HG03103 (cell line): ENCODE results near the gene SPATA17.
"Not testable (repeated sequence)": the region's sequence is repeated elsewhere in the genome, so short reads cannot be mapped to it uniquely, and the experiment has no call there.

Experiments
- ATAC-seq: cut with Tn5 transposase; IDR thresholded peaks from one replicate; pipeline ENCODE4 v1.9.1; 2021; ENCODE audit warnings: low read depth; ENCODE audit not compliant: unreplicated experiment

Gene SPATA17

GRCh38 chr1:217674028-217674729, 43.0 kb downstream of the SPATA17 start:
- no peak for ATAC-seq

GRCh38 chr1:217681806-217682205, 50.7 kb downstream of the SPATA17 start:
- no peak for ATAC-seq

- no peak for ATAC-seq
Measured at GRCh38 chr1:217687511-217687910, 56.4 kb downstream of the SPATA17 start.

- ATAC-seq: not testable (repeated sequence)
Measured at GRCh38 chr1:217696140-217696539, 65.0 kb downstream of the SPATA17 start.

GRCh38 chr1:217703326-217703725, 72.2 kb downstream of the SPATA17 start:
- no peak for ATAC-seq

- no peak for ATAC-seq
Measured at GRCh38 chr1:217712925-217713597, 81.9 kb downstream of the SPATA17 start.

- ATAC-seq: no peak
Measured at GRCh38 chr1:217715681-217716080, 84.5 kb downstream of the SPATA17 start.

GRCh38 chr1:217717959-217718358, 86.8 kb downstream of the SPATA17 start:
- no peak for ATAC-seq

GRCh38 chr1:217718873-217719272, 87.7 kb downstream of the SPATA17 start:
- no peak for ATAC-seq

GRCh38 chr1:217721692-217722091, 90.5 kb downstream of the SPATA17 start:
- no peak for ATAC-seq

- ATAC-seq: no peak
Measured at GRCh38 chr1:217734973-217735372, 103.8 kb downstream of the SPATA17 start.

- no peak for ATAC-seq
Measured at GRCh38 chr1:217747156-217747769, 116.1 kb downstream of the SPATA17 start.

GRCh38 chr1:217769768-217770167, 138.6 kb downstream of the SPATA17 start:
- no peak for ATAC-seq

GRCh38 chr1:217770918-217771317, 139.8 kb downstream of the SPATA17 start:
- ATAC-seq: no peak

GRCh38 chr1:217776693-217777092, 145.5 kb downstream of the SPATA17 start:
- ATAC-seq: no peak

GRCh38 chr1:217781056-217781455, 149.9 kb downstream of the SPATA17 start:
- no peak for ATAC-seq

GRCh38 chr1:217791091-217791490, 159.9 kb downstream of the SPATA17 start:
- ATAC-seq: no peak

- no peak for ATAC-seq
Measured at GRCh38 chr1:217805792-217806191, 174.6 kb downstream of the SPATA17 start.

- no peak for ATAC-seq
Measured at GRCh38 chr1:217812175-217812574, 181.0 kb downstream of the SPATA17 start.

GRCh38 chr1:217813031-217813430, 181.9 kb downstream of the SPATA17 start:
- no peak for ATAC-seq

- ATAC-seq: no peak
Measured at GRCh38 chr1:217837691-217838090, 206.5 kb downstream of the SPATA17 start.

GRCh38 chr1:217839161-217839560, 208.0 kb downstream of the SPATA17 start:
- no peak for ATAC-seq
